Fibroblast of lung (primary cell): ENCODE results near the gene REX1BD.

Experiments used
- CTCF ChIP-seq, 2 donors: IDR thresholded peaks in 1 of 2; conservative IDR thresholded peaks in 1 of 2; 1 replicate in 1 of 2; 2 replicates in 1 of 2; pipeline ENCODE4 v1.5.1; 2011 to 2012; ENCODE audit warnings: low read length in 2 of 2, control low read depth in 1 of 2, inconsistent platforms in 1 of 2, low read depth in 1 of 2, mild to moderate bottlenecking in 1 of 2
- EZH2 ChIP-seq: IDR thresholded peaks from 2 replicates; pipeline ENCODE4 v1.5.1; 2012; ENCODE audit warnings: low read length, control low read depth, mild to moderate bottlenecking; ENCODE audit errors: missing control alignments

- TF ChIP-seq CTCF (conservative IDR thresholded peaks at IDR 0.05 in 1 of 2, IDR thresholded peaks at IDR 0.05 in 1 of 2; ENCODE audit: low read depth in 1 of 2, low read length in 2 of 2) (no peak), EZH2 (no peak)
Observed at GRCh38 chr19:18557411-18558201, 31.0 kb upstream of the REX1BD start, which contains the start of gene KXD1.
